Ovary (tissue), 3 donors: ENCODE data around the gene ZG16.

Experiments
- CTCF ChIP-seq, 3 donors: fragments of 450-650 bp in 2 of 3; fragments of 200-600 bp in 1 of 3; IDR thresholded peaks; one replicate each; pipeline versions ENCODE4 v1.5.1 to v1.8.0; 2016 to 2022; ENCODE audit warnings: antibody characterized with exemption in 3 of 3, mild to moderate bottlenecking in 1 of 3
- POLR2A ChIP-seq: fragments of 450-650 bp; IDR thresholded peaks from one replicate; pipeline ENCODE4 v1.6.1; 2017; ENCODE audit warnings: antibody characterized with exemption, mild to moderate bottlenecking, moderate library complexity
- donor health status: DM: no; HTN: no; CAD: no.

GRCh38 chr16:29806641-29807425 is 28.8 kb downstream of the ZG16 start:
- no peak for TF ChIP-seq POLR2A
- no peak for TF ChIP-seq CTCF (IDR thresholded peaks at IDR 0.05)
